Suprapubic skin (tissue), 4 donors: ENCODE measurements around the gene DLGAP5. TPM values are rescaled to one million over a fixed set of nuclear protein-coding genes. Genes with fewer than 3 reads are reported as not detected.
A peak's percentile ranks its signal among the peaks of the same experiment; 100 is the strongest.

Experiments used
- DNase-seq, 2 donors: peaks; one replicate each; pipeline ENCODE4 v3.0.0-alpha.2; 2019; ENCODE audit warnings: low spot score in 2 of 2
- H3K27ac ChIP-seq: fragments of 200-600 bp; sonication (generic); one replicate; pipeline ENCODE4 v1.5.1; 2019
- H3K27me3 ChIP-seq: fragments of 200-600 bp; sonication (generic); one replicate; pipeline ENCODE4 v1.5.1; 2019
- H3K36me3 ChIP-seq: fragments of 200-600 bp; sonication (generic); one replicate; pipeline ENCODE4 v1.5.1; 2019
- H3K4me1 ChIP-seq: fragments of 200-600 bp; sonication (generic); one replicate; pipeline ENCODE4 v1.5.1; 2019
- H3K4me3 ChIP-seq: fragments of 200-600 bp; sonication (generic); one replicate; pipeline ENCODE4 v1.5.1; 2019; ENCODE audit warnings: mild to moderate bottlenecking
- H3K9me3 ChIP-seq: fragments of 200-600 bp; sonication (generic); one replicate; pipeline ENCODE4 v1.5.1; 2019
- CTCF ChIP-seq, 2 donors: fragments of 200-600 bp in 1 of 2; fragments of 450-650 bp in 1 of 2; sonication (generic) in 1 of 2; IDR thresholded peaks; one replicate each; pipeline ENCODE4 v1.5.1; 2016 to 2019; ENCODE audit warnings: antibody characterized with exemption in 2 of 2, mild to moderate bottlenecking in 1 of 2, moderate library complexity in 1 of 2
- EP300 ChIP-seq: sonication (generic); formaldehyde crosslinking; IDR thresholded peaks from one replicate; pipeline ENCODE4 v1.6.1; 2017; ENCODE audit warnings: antibody characterized with exemption
- POLR2A ChIP-seq, 2 donors: fragments of 450-650 bp; IDR thresholded peaks; one replicate each; pipeline ENCODE4 v1.6.1; 2017; ENCODE audit warnings: antibody characterized with exemption in 2 of 2, mild to moderate bottlenecking in 2 of 2, moderate library complexity in 2 of 2
- POLR2AphosphoS5 ChIP-seq, 3 donors: sonication (generic); formaldehyde crosslinking; IDR thresholded peaks; one replicate each; pipeline ENCODE4 v1.6.1; 2017; ENCODE audit warnings: antibody characterized with exemption in 3 of 3
- WGBS: methylation state at CpG from one replicate; pipeline ENCODE4 v1.1.5; 2018; 5-methylcytosine and 5-hydroxymethylcytosine counted together
- total RNA-seq, 4 donors: library from RNA; depleted of rRNA; stranded (reverse); fragments of >200 nt; gene quantifications; one replicate each; pipeline ENCODE4 v1.1.0, GENCODE V29; 2016

Gene DLGAP5
- total RNA-seq, 4 donors from 2014 or later = 0.72 to 2.6 (median 1.9) TPM

- Histone ChIP-seq H3K27ac (peak overlapping the region; percentile 42), H3K4me1 (peaks cover 86% of the 10 kb centered on the region), H3K36me3 (no peaks in the 10 kb centered on the region), H3K9me3 (no peaks in the 10 kb centered on the region), H3K27me3 (no peaks in the 10 kb centered on the region), H3K4me3 (no peak overlapping the region)
- no peak for TF ChIP-seq CTCF (IDR thresholded peaks at IDR 0.05)
- no peak for TF ChIP-seq POLR2A (IDR thresholded peaks at IDR 0.05)
- no peak for TF ChIP-seq EP300
- TF ChIP-seq POLR2AphosphoS5 (IDR thresholded peaks at IDR 0.05) = no peak
- DNase-seq = no peak
- WGBS = 93% methylated on average over 8 of the region's 8 CpGs
Observed at GRCh38 chr14:55124774-55125386, 66.5 kb downstream of the DLGAP5 start.

- Histone ChIP-seq H3K9me3 (no peaks in the 10 kb centered on the region), H3K4me1 (peaks cover 95% of the 10 kb centered on the region), H3K4me3 (no peak overlapping the region), H3K36me3 (no peaks in the 10 kb centered on the region), H3K27me3 (no peaks in the 10 kb centered on the region), H3K27ac (peak overlapping the region; percentile 20)
- TF ChIP-seq EP300 = no peak
- DNase-seq = peak in 1 of 2 donors; percentile 21
- 89% methylated on average over 9 of the region's 9 CpGs for WGBS
Observed at GRCh38 chr14:55123852-55124639, 67.3 kb downstream of the DLGAP5 start.

GRCh38 chr14:55123101-55123500 is 68.3 kb downstream of the DLGAP5 start:
- DNase-seq = peak in 1 of 2 donors; percentile 49
- H3K9me3 ChIP-seq = no peaks in the 10 kb centered on the region
- WGBS = 68% methylated on average over 8 of the region's 8 CpGs
- H3K36me3 ChIP-seq = no peaks in the 10 kb centered on the region
- no peak overlapping the region for H3K4me3 ChIP-seq
- peak overlapping the region; percentile 88 for H3K27ac ChIP-seq
- H3K4me1 ChIP-seq = peaks cover 95% of the 10 kb centered on the region
- no peak for TF ChIP-seq POLR2A (IDR thresholded peaks at IDR 0.05)
- no peak for TF ChIP-seq EP300
- TF ChIP-seq CTCF (IDR thresholded peaks at IDR 0.05) = no peak
- TF ChIP-seq POLR2AphosphoS5 (IDR thresholded peaks at IDR 0.05) = no peak
- no peaks in the 10 kb centered on the region for H3K27me3 ChIP-seq

- peaks cover 97% of the 10 kb centered on the region for H3K4me1 ChIP-seq
- H3K27me3 ChIP-seq = no peaks in the 10 kb centered on the region
- TF ChIP-seq POLR2AphosphoS5 (IDR thresholded peaks at IDR 0.05) (peak in 1 of 3 donors; percentile 48), POLR2A (IDR thresholded peaks at IDR 0.05) (no peak)
- no peaks in the 10 kb centered on the region for H3K36me3 ChIP-seq
- peak; percentile 78 to 88 for DNase-seq
- H3K9me3 ChIP-seq = no peaks in the 10 kb centered on the region
- H3K4me3 ChIP-seq = no peak overlapping the region
- H3K27ac ChIP-seq = peak overlapping the region; percentile 88
- WGBS = 23% methylated on average over 8 of the region's 8 CpGs
Observed at GRCh38 chr14:55122440-55122986, 68.9 kb downstream of the DLGAP5 start.

- Histone ChIP-seq H3K27ac (peak overlapping the region; percentile 88), H3K4me3 (no peak overlapping the region), H3K36me3 (no peaks in the 10 kb centered on the region), H3K9me3 (no peaks in the 10 kb centered on the region), H3K27me3 (no peaks in the 10 kb centered on the region), H3K4me1 (peaks cover 98% of the 10 kb centered on the region)
- DNase-seq = peak in 1 of 2 donors; percentile 38
- no peak for TF ChIP-seq POLR2A (IDR thresholded peaks at IDR 0.05)
- no peak for TF ChIP-seq CTCF (IDR thresholded peaks at IDR 0.05)
- no peak for TF ChIP-seq EP300
- no peak for TF ChIP-seq POLR2AphosphoS5 (IDR thresholded peaks at IDR 0.05)
- 76% methylated on average over 9 of the region's 9 CpGs for WGBS
Observed at GRCh38 chr14:55121628-55122439, 69.6 kb downstream of the DLGAP5 start.
